Measurements from ENCODE around the gene MGMT. TPM values are rescaled to one million over a fixed set of nuclear protein-coding genes. Genes with fewer than 3 reads are reported as not detected.

MGMT gene
- total RNA-seq, 3 donors from 2014 or later: 15.4 to 17.5 (median 16.3) TPM

DNA sequence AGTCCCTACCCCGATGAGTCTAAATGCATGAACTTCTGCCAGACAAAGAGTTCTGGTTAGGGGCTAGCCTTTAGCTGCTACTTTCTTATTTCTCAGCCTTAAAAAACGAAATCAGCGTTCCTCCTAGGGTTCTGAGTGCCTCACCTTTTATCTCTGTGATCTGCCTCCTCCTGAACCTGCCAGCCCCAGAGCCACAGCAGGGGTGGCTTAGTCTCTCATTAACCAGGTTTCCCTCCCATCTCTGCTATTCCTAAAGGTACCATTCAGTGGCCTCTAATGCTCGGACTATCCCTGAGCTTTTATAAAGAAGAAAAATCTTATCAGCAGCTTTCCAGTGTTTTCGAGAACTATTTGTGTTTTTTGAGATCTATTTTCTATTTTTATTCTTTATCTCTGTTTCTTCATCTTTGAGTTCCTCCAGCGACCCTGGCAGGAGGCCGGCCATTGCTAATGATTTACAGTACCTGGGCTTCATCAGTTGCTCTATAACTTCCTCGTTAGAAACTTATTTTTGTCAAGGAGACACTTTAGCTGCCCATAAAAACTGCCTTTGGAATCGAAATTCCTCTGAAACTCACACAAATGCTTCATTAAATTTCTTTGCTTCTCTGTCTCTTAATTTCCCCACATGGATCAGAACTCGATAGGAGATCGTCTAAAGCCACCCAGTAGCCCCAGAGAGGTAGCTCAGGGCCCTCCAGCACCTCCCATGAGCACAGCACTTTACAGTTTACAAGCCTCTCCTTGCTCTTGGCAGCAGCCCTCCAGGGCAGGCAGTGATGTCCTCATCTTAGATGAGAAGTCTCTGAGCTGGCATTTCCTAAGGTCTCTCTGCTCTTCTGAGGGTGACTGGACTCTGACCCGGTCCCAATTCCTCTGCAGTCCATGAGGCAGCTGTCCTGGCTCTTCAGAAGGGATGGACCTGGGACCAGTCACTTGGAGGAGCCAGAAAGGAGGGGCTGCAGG, 347.9 kb downstream of the MGMT start:
- no peaks in the 10 kb centered on the region for H3K4me1 ChIP-seq (ENCODE audit: low read depth)
- TF ChIP-seq, protein P1, sequence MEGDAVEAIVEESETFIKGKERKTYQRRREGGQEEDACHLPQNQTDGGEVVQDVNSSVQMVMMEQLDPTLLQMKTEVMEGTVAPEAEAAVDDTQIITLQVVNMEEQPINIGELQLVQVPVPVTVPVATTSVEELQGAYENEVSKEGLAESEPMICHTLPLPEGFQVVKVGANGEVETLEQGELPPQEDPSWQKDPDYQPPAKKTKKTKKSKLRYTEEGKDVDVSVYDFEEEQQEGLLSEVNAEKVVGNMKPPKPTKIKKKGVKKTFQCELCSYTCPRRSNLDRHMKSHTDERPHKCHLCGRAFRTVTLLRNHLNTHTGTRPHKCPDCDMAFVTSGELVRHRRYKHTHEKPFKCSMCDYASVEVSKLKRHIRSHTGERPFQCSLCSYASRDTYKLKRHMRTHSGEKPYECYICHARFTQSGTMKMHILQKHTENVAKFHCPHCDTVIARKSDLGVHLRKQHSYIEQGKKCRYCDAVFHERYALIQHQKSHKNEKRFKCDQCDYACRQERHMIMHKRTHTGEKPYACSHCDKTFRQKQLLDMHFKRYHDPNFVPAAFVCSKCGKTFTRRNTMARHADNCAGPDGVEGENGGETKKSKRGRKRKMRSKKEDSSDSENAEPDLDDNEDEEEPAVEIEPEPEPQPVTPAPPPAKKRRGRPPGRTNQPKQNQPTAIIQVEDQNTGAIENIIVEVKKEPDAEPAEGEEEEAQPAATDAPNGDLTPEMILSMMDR (IDR thresholded peaks at IDR 0.05): no peak
- H3K9me3 ChIP-seq: no peaks in the 10 kb centered on the region
- no peaks in the 10 kb centered on the region for H3K36me3 ChIP-seq (ENCODE audit: low read depth)
- ATAC-seq (no peak), DNase-seq (no peak)
- intact Hi-C loops (cut with DNase I, micrococcal nuclease): no loop called here
- no peak overlapping the region for H3K4me3 ChIP-seq

DNA sequence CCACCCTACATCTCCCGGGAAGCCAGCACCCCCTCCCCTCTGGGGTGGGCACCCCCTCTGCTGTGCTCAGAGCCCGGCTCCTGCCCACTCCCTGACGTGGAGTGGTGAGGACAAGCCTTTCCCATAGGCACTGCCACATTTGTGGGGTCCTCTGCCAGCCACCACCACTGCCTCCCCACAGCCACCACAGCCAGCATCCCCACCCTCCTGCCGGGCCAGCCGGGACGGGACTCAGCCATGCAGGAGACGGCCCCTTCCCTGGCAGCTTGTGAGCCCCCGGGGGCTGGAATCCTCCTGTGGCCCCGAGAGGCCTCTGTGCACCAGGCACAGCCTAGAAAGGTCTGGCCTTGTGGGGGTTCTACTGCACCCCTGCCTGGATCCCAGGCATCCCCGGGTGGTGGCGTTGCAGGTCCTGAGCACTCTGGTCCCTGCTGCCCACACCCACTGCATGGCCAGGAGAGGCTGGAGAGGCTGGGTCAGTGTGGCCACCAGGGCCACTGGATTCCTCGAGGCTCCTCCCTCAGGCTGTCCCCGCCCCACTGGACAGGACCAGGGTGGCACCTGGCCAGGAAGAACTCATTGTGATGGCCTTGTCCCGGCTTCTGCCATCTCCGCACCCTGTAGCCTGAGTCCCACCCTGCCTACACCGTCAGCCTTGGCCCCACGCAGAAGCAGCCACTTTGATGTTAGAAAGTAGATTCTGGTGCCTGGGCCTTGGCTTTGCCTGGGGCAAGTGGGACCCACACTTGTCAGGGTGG, 349.0 kb downstream of the MGMT start:
- no peak for ATAC-seq
- DNase-seq: no peak
- intact Hi-C loops (cut with DNase I, micrococcal nuclease): no loop called here
- Histone ChIP-seq H3K4me3 (no peak overlapping the region), H3K4me1 (ENCODE audit: low read depth) (no peaks in the 10 kb centered on the region), H3K9me3 (no peaks in the 10 kb centered on the region), H3K36me3 (ENCODE audit: low read depth) (no peaks in the 10 kb centered on the region)
- TF ChIP-seq, protein P1 (IDR thresholded peaks at IDR 0.05): no peak

DNA sequence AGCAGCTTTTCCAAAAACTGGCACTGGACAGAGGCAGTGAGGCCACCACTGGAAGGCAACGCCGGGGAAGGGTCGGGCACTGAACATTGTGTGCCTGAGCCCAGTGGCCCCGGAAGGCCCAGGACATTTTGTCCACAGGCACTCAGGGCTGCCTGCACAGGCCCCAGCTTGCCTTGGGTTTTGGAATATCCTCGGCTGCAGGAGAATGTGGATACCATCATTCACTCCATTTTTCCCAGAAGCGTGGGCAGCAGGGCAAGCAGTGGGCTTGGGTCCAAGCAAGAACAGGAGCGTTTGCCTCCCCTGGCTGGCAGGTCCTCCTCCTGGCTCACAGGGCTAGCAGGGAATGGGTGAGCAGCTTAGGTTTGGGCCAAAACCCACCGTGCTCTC, 349.6 kb downstream of the MGMT start:
- intact Hi-C loops (cut with DNase I, micrococcal nuclease): no loop called here
- no peaks in the 10 kb centered on the region for H3K36me3 ChIP-seq (ENCODE audit: low read depth)
- TF ChIP-seq, protein P1 (IDR thresholded peaks at IDR 0.05): no peak
- no peak for ATAC-seq
- no peak overlapping the region for H3K4me3 ChIP-seq
- no peak for DNase-seq
- no peaks in the 10 kb centered on the region for H3K9me3 ChIP-seq
- H3K4me1 ChIP-seq (ENCODE audit: low read depth): no peaks in the 10 kb centered on the region

Measured in mucosa of descending colon (tissue), 3 donors.